Urinary bladder (tissue), 4 donors: ENCODE data around the gene SLC25A31. TPM values are rescaled to one million over a fixed set of nuclear protein-coding genes. Genes with fewer than 3 reads are reported as not detected.

Experiments used
- DNase-seq: peaks from one replicate; pipeline ENCODE4 v3.0.0-alpha.2; 2015; ENCODE audit errors: extremely low spot score
- H3K27ac ChIP-seq: one replicate; pipeline ENCODE4 v1.5.1; 2013; ENCODE audit warnings: low read depth, mild to moderate bottlenecking, moderate library complexity
- H3K36me3 ChIP-seq: one replicate; pipeline ENCODE4 v1.6.1; 2013; ENCODE audit warnings: mild to moderate bottlenecking, moderate library complexity; ENCODE audit not compliant: insufficient read depth
- H3K4me1 ChIP-seq: one replicate; pipeline ENCODE4 v1.6.1; 2013; ENCODE audit warnings: mild to moderate bottlenecking, moderate library complexity; ENCODE audit not compliant: insufficient read depth
- H3K4me3 ChIP-seq: one replicate; pipeline ENCODE4 v1.5.1; 2013; ENCODE audit warnings: low read depth, low read length
- WGBS: extraction: QIAGEN DNeasy Blood & Tissue Kit; methylation state at CpG from one replicate; pipeline ENCODE4 v1.1.7; 2013; 5-methylcytosine and 5-hydroxymethylcytosine counted together
- polyA plus RNA-seq: library from polyadenylated mRNA; stranded (reverse); fragments of 200-250 nt; gene quantifications from one replicate; pipeline ENCODE4 v1.2.3, GENCODE V29; 2013
- total RNA-seq: library from RNA; depleted of rRNA; stranded (reverse); fragments of >200 nt; gene quantifications from one replicate; pipeline ENCODE4 v1.2.3, GENCODE V29; 2014
- donor health status: healthy with polysubstance abuse.
- donor health status: healthy.

SLC25A31 gene
- total RNA-seq (not detected), polyA plus RNA-seq (not detected)

DNA sequence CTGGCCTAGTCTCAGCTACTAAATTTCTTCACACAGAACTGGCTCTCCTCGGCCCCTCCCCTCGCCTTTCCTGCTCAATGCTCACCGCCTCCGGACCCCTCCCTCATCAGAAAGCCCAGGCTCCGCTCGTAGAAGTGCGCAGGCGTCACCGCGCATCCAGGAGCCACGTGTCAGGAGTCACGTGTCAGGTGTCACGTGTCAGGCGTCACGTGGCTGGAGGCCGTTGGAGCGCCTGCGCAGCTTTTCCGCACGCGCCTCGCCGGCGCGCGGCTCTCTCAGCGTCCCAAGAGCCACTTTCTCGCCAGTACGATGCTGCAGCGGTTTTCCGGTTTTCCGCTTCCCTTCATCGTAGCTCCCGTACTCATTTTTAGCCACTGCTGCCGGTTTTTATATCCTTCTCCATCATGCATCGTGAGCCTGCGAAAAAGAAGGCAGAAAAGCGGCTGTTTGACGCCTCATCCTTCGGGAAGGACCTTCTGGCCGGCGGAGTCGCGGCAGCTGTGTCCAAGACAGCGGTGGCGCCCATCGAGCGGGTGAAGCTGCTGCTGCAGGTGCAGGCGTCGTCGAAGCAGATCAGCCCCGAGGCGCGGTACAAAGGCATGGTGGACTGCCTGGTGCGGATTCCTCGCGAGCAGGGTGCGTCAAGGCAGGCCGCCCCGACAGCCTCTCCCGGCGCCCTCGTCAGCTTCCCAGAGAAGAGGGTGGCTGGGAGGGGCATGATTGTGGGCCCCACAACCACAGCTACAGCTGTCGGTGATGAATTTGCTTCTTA, at the start of gene SLC25A31:
SLC25A31 (plus strand) TSS at position 259 of the 772 bp plus-strand sequence; CDS start at position 405, 146 bp downstream.
- no peak for DNase-seq
- no peak within 1 kb of the TSS for H3K27ac ChIP-seq
- 96% methylated on average over 64 of the region's 64 CpGs for WGBS
- H3K4me1 ChIP-seq, result no peaks in the 10 kb centered on the region
- H3K4me3 ChIP-seq, result no peak within 1 kb of the TSS
- no peaks in the 10 kb centered on the region for H3K36me3 ChIP-seq

DNA sequence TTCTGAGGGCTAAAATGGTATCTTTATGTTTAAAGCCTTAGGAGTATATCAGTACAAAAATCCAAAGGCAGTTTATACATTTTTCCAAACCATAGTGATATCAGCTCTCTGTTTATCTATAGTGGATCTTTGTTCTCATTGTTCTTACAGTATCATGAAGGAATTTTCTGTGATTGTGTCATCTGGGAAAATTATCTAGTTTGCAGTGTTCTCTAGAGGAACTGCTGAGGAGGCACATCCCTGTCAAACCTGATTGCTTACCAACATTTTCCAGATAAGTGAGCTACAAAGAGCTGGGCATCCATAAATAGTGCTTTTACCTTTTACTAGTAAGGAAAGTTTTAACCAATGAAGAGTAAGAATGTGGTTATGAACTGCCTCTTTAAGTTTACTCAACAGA, 44.9 kb upstream of the SLC25A31 start:
- Histone ChIP-seq H3K27ac (no peak overlapping the region), H3K4me1 (no peaks in the 10 kb centered on the region), H3K4me3 (no peak overlapping the region), H3K36me3 (peaks cover 2% of the 10 kb centered on the region)
- DNase-seq, result no peak

DNA sequence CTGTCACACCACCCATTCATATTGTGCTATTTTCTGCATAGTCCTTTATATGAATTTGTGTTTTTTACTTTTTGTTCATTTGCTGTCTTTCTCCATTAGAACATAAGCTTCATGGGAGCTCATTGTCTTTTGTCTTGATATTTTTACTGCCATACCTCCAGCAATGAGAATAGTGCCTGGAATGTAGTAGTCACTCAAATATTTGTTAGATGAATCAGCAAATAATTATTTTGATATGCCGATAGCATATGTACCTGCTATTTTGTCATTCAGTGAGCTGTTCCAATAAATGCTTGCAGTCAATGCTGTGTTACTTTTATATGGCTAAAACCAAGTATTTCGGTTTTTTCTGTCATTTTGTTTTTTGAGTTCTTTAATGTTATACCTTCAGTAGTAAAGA, 43.5 kb upstream of the SLC25A31 start:
- no peaks in the 10 kb centered on the region for H3K4me1 ChIP-seq
- peaks cover 2% of the 10 kb centered on the region for H3K36me3 ChIP-seq
- 89% methylated on average over 2 of the region's 2 CpGs for WGBS
- H3K27ac ChIP-seq, result no peak overlapping the region
- DNase-seq, result no peak
- H3K4me3 ChIP-seq, result no peak overlapping the region

DNA sequence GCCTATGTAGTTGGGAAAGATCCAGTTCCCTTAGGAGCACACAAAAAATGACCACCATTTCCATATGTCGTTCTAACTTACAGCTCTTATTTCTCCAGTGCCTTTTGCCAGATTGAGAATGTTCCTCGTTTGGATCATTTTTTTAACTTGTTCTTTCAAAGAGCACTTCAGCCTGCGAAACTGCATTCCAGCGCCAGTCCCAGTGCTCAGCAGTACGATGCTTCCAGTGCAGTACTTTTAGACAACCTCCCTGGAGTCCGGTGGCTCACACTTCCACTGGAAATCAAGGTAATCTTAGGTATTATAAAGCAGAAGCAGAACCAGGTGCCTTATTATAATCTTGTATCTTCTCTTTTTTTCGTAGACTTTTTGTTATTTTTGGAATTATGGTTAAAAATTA, 42.6 kb upstream of the SLC25A31 start:
- H3K27ac ChIP-seq, result no peak overlapping the region
- H3K36me3 ChIP-seq, result peaks cover 2% of the 10 kb centered on the region
- H3K4me1 ChIP-seq, result no peaks in the 10 kb centered on the region
- DNase-seq, result no peak
- 89% methylated on average over 7 of the region's 7 CpGs for WGBS
- no peak overlapping the region for H3K4me3 ChIP-seq

DNA sequence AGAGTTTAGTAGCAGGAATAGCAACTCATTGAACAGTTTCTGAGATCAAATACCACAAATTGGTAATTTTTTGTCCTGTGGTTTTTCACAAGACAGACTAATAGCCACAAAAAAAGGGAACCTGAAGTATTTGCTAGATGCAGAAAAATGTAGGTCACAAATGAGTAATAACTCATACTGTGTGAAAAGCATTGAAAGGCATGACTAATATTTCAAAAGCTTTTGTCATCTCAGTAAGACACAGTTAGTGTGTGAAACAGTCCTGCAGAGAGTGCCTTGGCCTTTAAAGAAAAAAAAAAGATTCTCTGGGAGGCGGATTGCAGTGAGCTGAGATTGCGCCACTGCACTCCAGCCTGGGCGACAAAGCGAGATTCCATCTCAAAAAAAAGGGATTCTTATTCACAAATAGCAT, 31.4 kb upstream of the SLC25A31 start:
- no peak for DNase-seq
- no peaks in the 10 kb centered on the region for H3K36me3 ChIP-seq
- H3K27ac ChIP-seq, result no peak overlapping the region
- H3K4me3 ChIP-seq, result no peak overlapping the region
- H3K4me1 ChIP-seq, result no peaks in the 10 kb centered on the region
- 92% methylated on average over 4 of the region's 4 CpGs for WGBS

DNA sequence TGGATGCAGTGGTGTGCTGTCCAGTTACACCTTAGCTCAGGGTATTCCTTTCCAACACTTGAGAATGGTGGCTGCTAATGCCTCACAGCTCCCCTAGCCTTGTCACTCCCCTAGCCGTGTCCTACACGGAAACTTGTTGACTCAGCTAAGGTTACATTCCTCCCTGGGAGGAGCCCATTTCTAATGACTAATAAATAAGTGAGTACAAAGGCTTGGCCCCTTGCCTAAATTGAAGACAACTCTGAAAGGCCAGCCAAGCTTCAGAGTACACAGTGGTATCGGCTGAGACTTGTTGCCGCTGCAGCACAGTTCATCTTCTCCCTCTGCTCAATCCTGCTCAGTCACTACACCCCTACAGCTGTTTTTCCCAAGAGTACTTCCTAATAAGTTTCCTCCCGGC, 21.2 kb upstream of the SLC25A31 start:
- H3K36me3 ChIP-seq, result peaks cover 4% of the 10 kb centered on the region
- DNase-seq, result peak; percentile 75
- no peak overlapping the region for H3K4me3 ChIP-seq
- no peak overlapping the region for H3K27ac ChIP-seq
- 47% methylated on average over 5 of the region's 5 CpGs for WGBS
- no peaks in the 10 kb centered on the region for H3K4me1 ChIP-seq

DNA sequence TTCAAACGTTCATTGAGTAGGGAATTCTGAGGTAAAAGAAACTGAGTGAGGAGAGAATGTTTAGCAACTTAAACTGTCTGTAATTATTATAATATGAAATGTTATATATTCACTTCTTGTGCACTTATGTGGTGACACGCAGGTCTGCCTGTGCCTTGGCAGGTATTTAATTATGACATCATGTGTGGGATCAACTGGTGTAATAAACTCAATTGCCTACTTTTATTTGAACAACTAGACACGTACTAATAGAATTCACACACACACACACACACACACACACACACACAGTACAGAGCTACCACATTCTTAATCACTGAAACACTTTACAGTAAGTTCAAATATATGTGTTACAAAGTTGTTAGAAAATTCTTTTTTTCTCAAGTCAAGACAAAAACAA, 20.7 kb upstream of the SLC25A31 start:
- Histone ChIP-seq H3K4me3 (no peak overlapping the region), H3K36me3 (peaks cover 4% of the 10 kb centered on the region)
- WGBS, result 75% methylated on average over 3 of the region's 3 CpGs

DNA sequence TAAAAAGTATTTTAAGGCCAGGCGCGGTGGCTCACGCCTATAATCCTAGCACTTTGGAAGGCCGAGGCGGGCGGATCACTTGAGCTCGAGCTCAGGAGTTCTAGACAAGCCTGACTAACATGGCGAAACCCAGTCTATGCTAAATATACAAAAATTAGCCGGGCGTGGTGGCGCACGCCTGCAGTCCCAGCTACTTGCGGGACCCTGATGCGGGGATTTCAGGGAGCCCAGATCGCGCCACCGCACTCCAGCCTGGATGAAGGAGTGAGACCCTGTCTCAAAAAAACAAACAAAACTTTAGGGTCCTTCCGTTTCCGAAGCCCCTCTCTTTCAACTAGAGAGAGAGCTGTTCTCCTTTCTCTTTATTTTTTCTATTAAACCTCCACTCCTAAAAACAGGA, 1.2 kb downstream of the SLC25A31 start:
- DNase-seq, result no peak
- no peaks in the 10 kb centered on the region for H3K36me3 ChIP-seq
- H3K27ac ChIP-seq, result no peak overlapping the region
- no peak overlapping the region for H3K4me3 ChIP-seq
- no peaks in the 10 kb centered on the region for H3K4me1 ChIP-seq
- 98% methylated on average over 19 of the region's 19 CpGs for WGBS

More for the DNA sequence above, 20.7 kb upstream of the SLC25A31 start:
- no peak overlapping the region for H3K27ac ChIP-seq
- no peak for DNase-seq
- no peaks in the 10 kb centered on the region for H3K4me1 ChIP-seq

DNA sequence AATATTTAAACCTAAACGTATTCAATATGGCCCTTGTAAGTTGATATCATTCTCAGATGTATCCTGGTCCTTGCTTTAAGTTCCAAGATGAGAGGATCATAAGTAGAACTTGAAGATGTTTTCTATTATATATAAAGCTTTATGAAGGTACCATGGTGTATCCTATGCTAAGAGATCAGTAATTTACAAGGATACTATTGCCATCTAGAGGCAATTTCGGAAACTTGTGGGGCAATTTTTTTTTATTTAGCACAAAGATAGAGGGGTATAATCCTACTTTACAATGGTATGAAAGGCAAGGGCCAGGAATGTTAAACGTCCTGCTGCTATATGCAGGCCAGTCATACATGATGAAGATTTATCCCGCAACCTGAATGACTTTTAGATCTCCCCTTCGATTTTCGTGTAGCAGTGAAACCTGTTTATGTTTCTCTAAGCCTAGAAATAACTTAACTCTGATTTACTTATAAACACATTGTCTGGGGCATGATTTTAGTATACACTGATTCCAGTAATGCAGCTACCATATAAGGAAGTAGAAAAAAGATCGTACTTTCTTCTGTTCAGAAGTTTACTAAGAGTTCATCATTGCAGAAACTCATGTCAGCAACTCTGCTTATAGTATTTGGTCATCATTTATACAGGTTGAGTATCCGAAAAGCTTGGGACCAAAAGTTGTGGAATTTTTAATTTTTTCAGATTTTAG, 2.6 kb downstream of the SLC25A31 start:
- no peaks in the 10 kb centered on the region for H3K36me3 ChIP-seq
- no peaks in the 10 kb centered on the region for H3K4me1 ChIP-seq
- H3K27ac ChIP-seq, result no peak overlapping the region
- peak; percentile 20 for DNase-seq
- WGBS, result 14% methylated on average over 8 of the region's 8 CpGs
- H3K4me3 ChIP-seq, result no peak overlapping the region

DNA sequence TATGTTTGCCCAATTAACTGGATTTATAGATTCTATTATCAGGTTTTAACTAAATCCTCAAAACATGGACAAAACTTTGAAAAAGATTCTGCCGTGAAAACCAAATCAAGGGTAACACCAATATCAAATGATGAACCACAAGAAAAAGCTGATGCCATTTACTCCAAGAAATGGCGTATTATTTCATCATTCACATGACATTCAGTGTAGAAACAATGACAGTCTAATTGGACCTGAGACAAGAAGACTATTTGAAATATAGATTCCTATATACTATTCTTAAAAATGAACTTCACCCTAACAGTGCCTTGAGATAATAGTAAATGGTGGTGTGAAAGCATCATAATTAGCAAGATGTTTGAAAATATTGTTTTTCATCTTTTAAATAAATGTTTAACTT, 4.8 kb downstream of the SLC25A31 start:
- DNase-seq, result no peak
- Histone ChIP-seq H3K36me3 (no peaks in the 10 kb centered on the region), H3K27ac (no peak overlapping the region), H3K4me1 (no peaks in the 10 kb centered on the region), H3K4me3 (no peak overlapping the region)
- 84% methylated on average over 2 of the region's 2 CpGs for WGBS

DNA sequence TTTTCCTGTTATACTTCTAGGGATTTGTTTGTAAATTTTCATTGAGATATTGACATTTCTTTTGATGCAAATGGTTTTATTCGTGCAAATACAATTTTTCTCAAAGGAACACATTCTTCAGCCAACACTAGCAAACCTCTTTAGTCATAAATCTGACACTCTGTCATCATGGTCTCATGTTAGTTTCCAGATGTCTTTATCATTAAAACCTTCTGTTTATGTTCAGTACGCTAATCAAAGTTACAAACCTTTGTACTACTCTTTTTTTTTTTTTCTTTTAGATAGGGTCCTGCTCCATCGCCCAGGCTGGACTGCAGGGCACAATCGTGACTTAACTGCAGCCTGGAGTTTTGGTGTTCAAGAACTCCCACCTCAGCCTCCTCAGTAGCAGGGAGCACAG, 7.1 kb downstream of the SLC25A31 start:
- no peak for DNase-seq
- Histone ChIP-seq H3K4me3 (no peak overlapping the region), H3K36me3 (no peaks in the 10 kb centered on the region), H3K27ac (no peak overlapping the region), H3K4me1 (no peaks in the 10 kb centered on the region)
- WGBS, result 32% methylated on average over 4 of the region's 4 CpGs

DNA sequence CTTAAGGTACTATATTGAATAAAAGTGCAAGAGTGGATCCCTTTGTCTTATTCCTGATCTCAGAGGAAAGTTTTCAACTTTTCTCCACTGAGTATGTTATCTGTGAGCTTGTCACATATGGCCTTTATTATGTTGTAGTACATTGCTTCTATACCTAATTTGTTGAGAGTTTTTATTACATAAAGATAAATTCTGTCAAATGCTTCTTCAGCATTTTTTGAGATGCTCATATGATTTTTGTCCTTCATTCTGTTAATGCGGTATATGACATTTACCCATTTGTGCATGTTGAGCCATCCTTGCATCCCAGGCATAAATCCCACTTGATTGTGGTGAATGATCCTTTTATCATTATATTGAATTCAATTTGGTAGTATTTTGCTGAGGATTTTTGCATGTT, 11.0 kb downstream of the SLC25A31 start:
- Histone ChIP-seq H3K36me3 (no peaks in the 10 kb centered on the region), H3K27ac (no peak overlapping the region), H3K4me1 (no peaks in the 10 kb centered on the region), H3K4me3 (no peak overlapping the region)
- 98% methylated on average over 1 of the region's 1 CpG for WGBS
- no peak for DNase-seq

DNA sequence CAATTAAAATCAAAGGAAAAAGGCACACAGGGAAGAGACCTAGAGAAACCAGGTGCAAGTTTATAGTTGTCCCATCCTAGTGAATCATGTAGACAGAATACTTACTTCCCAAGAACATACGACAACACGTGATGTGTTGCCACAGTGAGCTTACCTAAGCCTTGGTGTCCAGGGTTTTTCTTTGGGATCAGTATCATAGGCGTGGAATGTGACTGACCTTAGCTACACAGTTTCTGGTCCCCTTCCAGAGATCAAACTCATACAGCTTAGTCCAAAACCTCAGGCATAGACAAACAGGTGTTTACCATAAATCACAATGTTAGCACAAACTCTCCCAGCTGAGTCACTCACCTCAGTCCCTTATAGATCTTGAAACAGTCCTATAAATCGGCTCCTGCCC, 17.7 kb downstream of the SLC25A31 start:
- no peak for DNase-seq
- H3K27ac ChIP-seq, result no peak overlapping the region
- whole genome bisulfite sequencing, result 94% methylated on average over 4 of the region's 4 CpGs

DNA sequence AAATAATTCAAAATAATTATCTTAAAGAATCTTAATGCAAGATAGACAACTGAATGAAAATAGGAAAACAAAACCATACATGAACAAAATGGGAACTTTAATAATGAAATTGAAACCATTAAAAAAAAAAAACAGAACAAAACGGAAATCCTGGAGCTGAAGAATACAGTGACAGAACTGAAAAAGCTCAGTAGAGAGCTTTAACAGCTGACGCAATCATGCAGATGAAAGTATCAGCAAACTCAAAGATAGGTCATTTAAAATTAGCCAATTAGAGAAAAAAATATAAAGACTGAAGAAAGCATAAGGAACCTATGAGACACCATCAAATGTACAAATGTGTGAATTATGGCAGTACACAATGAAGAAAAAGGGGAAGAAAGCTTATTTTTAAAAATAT, 18.8 kb downstream of the SLC25A31 start:
- DNase-seq, result no peak
- Histone ChIP-seq H3K27ac (no peak overlapping the region), H3K4me1 (no peaks in the 10 kb centered on the region), H3K4me3 (no peak overlapping the region), H3K36me3 (no peaks in the 10 kb centered on the region)
- 90% methylated on average over 2 of the region's 2 CpGs for WGBS

More for the DNA sequence above, 17.7 kb downstream of the SLC25A31 start:
- H3K36me3 ChIP-seq, result no peaks in the 10 kb centered on the region
- no peaks in the 10 kb centered on the region for H3K4me1 ChIP-seq
- H3K4me3 ChIP-seq, result no peak overlapping the region
